ENCODE results near the gene FAM200B. TPM values are rescaled to one million over a fixed set of nuclear protein-coding genes. Genes with fewer than 3 reads are reported as not detected.

The FAM200B gene
- total RNA-seq, 1 donor from 2014 or later: 27.4 TPM

GRCh38 chr4:15692602-15693001 is 11.0 kb downstream of the FAM200B start:
- Mint-ChIP-seq H3K4me1 (ENCODE audit: low read depth, unreplicated experiment) (no peaks in the 10 kb centered on the region), H3K27ac (ENCODE audit: unreplicated experiment) (no peak overlapping the region), H3K36me3 (ENCODE audit: unreplicated experiment) (no peaks in the 10 kb centered on the region), H3K4me3 (ENCODE audit: unreplicated experiment) (no peak overlapping the region), H3K27me3 (ENCODE audit: unreplicated experiment) (no peaks in the 10 kb centered on the region), H3K9me3 (ENCODE audit: unreplicated experiment) (peaks cover 4% of the 10 kb centered on the region)
- DNase-seq: no peak
- no peak for TF ChIP-seq CTCF (IDR thresholded peaks at IDR 0.05; ENCODE audit: partially characterized antibody, unreplicated experiment)

GRCh38 chr4:15694431-15694830 is 12.8 kb downstream of the FAM200B start:
- Mint-ChIP-seq H3K9me3 (ENCODE audit: unreplicated experiment) (peaks cover 4% of the 10 kb centered on the region), H3K4me1 (ENCODE audit: low read depth, unreplicated experiment) (no peaks in the 10 kb centered on the region), H3K27ac (ENCODE audit: unreplicated experiment) (no peak overlapping the region), H3K4me3 (ENCODE audit: unreplicated experiment) (no peak overlapping the region), H3K36me3 (ENCODE audit: unreplicated experiment) (peaks cover 6% of the 10 kb centered on the region), H3K27me3 (ENCODE audit: unreplicated experiment) (peaks cover 3% of the 10 kb centered on the region)
- no peak for TF ChIP-seq CTCF (IDR thresholded peaks at IDR 0.05; ENCODE audit: partially characterized antibody, unreplicated experiment)
- no peak for DNase-seq

GRCh38 chr4:15695240-15695699 is 13.6 kb downstream of the FAM200B start:
- no peak for TF ChIP-seq CTCF (IDR thresholded peaks at IDR 0.05; ENCODE audit: partially characterized antibody, unreplicated experiment)
- H3K4me3 Mint-ChIP-seq (ENCODE audit: unreplicated experiment): no peak overlapping the region
- no peak for DNase-seq
- H3K9me3 Mint-ChIP-seq (ENCODE audit: unreplicated experiment): peaks cover 4% of the 10 kb centered on the region
- H3K27ac Mint-ChIP-seq (ENCODE audit: unreplicated experiment): no peak overlapping the region
- peaks cover 12% of the 10 kb centered on the region for H3K36me3 Mint-ChIP-seq (ENCODE audit: unreplicated experiment)
- peaks cover 5% of the 10 kb centered on the region for H3K27me3 Mint-ChIP-seq (ENCODE audit: unreplicated experiment)
- H3K4me1 Mint-ChIP-seq (ENCODE audit: low read depth, unreplicated experiment): no peaks in the 10 kb centered on the region

- Mint-ChIP-seq H3K27ac (ENCODE audit: unreplicated experiment) (no peak overlapping the region), H3K36me3 (ENCODE audit: unreplicated experiment) (peaks cover 13% of the 10 kb centered on the region), H3K9me3 (ENCODE audit: unreplicated experiment) (peaks cover 4% of the 10 kb centered on the region), H3K4me3 (ENCODE audit: unreplicated experiment) (no peak overlapping the region), H3K4me1 (ENCODE audit: low read depth, unreplicated experiment) (no peaks in the 10 kb centered on the region), H3K27me3 (ENCODE audit: unreplicated experiment) (peaks cover 5% of the 10 kb centered on the region)
- DNase-seq: no peak
- no peak for TF ChIP-seq CTCF (IDR thresholded peaks at IDR 0.05; ENCODE audit: partially characterized antibody, unreplicated experiment)
Observed at GRCh38 chr4:15695729-15696128, 14.1 kb downstream of the FAM200B start.

- Mint-ChIP-seq H3K27ac (ENCODE audit: unreplicated experiment) (no peak overlapping the region), H3K9me3 (ENCODE audit: unreplicated experiment) (peaks cover 4% of the 10 kb centered on the region), H3K4me1 (ENCODE audit: low read depth, unreplicated experiment) (no peaks in the 10 kb centered on the region), H3K36me3 (ENCODE audit: unreplicated experiment) (peaks cover 13% of the 10 kb centered on the region), H3K4me3 (ENCODE audit: unreplicated experiment) (no peak overlapping the region), H3K27me3 (ENCODE audit: unreplicated experiment) (peaks cover 6% of the 10 kb centered on the region)
- DNase-seq: no peak
- TF ChIP-seq CTCF (IDR thresholded peaks at IDR 0.05; ENCODE audit: partially characterized antibody, unreplicated experiment): no peak
Observed at GRCh38 chr4:15696866-15697265, 15.2 kb downstream of the FAM200B start.
